Vagina (tissue), 2 donors: ENCODE results near the gene LIAS. TPM values are rescaled to one million over a fixed set of nuclear protein-coding genes. Genes with fewer than 3 reads are reported as not detected.
A peak's percentile ranks its signal among the peaks of the same experiment; 100 is the strongest.

ENCODE experiments used
- DNase-seq, 2 donors: peaks; one replicate each; pipeline ENCODE4 v3.0.0-alpha.2; 2017; ENCODE audit errors: extremely low spot score in 2 of 2
- H3K27ac ChIP-seq: fragments of 200-600 bp; sonication (generic); one replicate; pipeline ENCODE4 v1.5.1; 2019
- H3K27me3 ChIP-seq: fragments of 200-600 bp; sonication (generic); one replicate; pipeline ENCODE4 v1.5.1; 2019
- H3K36me3 ChIP-seq, 2 donors: fragments of 200-600 bp; sonication (generic); one replicate each; pipeline ENCODE4 v1.5.1; 2017 to 2019
- H3K4me1 ChIP-seq: fragments of 200-600 bp; sonication (generic); one replicate; pipeline ENCODE4 v1.5.1; 2019
- H3K4me3 ChIP-seq, 2 donors: fragments of 200-600 bp; sonication (generic); 1 replicate in 1 of 2; 2 replicates in 1 of 2; pipeline ENCODE4 v1.5.1; 2016 to 2019
- H3K9me3 ChIP-seq: fragments of 200-600 bp; sonication (generic); one replicate; pipeline ENCODE4 v1.5.1; 2019
- CTCF ChIP-seq, 3 experiments: fragments of 450-650 bp in 2 of 3; fragments of 200-600 bp in 1 of 3; sonication (generic) in 1 of 3; IDR thresholded peaks; one replicate each; pipeline ENCODE4 v1.5.1; 2017 to 2019; ENCODE audit warnings: antibody characterized with exemption in 3 of 3, mild to moderate bottlenecking in 2 of 3, moderate library complexity in 2 of 3
- POLR2A ChIP-seq, 2 donors: fragments of 450-650 bp; IDR thresholded peaks; one replicate each; pipeline ENCODE4 v1.6.1; 2017; ENCODE audit warnings: antibody characterized with exemption in 2 of 2, mild to moderate bottlenecking in 2 of 2, moderate library complexity in 2 of 2
- POLR2AphosphoS5 ChIP-seq, 2 donors: sonication (generic); formaldehyde crosslinking; IDR thresholded peaks; one replicate each; pipeline ENCODE4 v1.9.0; 2017; ENCODE audit warnings: antibody characterized with exemption in 2 of 2, mild to moderate bottlenecking in 2 of 2, low read depth in 1 of 2; ENCODE audit not compliant: insufficient read depth in 1 of 2
- intact Hi-C: fragments of 100-400 bp; cut with DNase I; formaldehyde crosslinking; loops from one replicate; pipeline ENCODE4 v1.15.1; 2023
- total RNA-seq: library from RNA; depleted of rRNA; stranded (reverse); fragments of >200 nt; gene quantifications from one replicate; pipeline ENCODE4 v1.2.3, GENCODE V29; 2016

The LIAS gene
- total RNA-seq, 1 donor from 2014 or later = 10.1 TPM

- peaks cover 2% of the 10 kb centered on the region for H3K4me1 ChIP-seq
- no peak for DNase-seq
- no peak overlapping the region for H3K4me3 ChIP-seq
- H3K36me3 ChIP-seq = no peaks in the 10 kb centered on the region
- no peaks in the 10 kb centered on the region for H3K9me3 ChIP-seq
- intact Hi-C loops = no loop called here
- no peaks in the 10 kb centered on the region for H3K27me3 ChIP-seq
- no peak overlapping the region for H3K27ac ChIP-seq
- TF ChIP-seq POLR2A (IDR thresholded peaks at IDR 0.05) (no peak), POLR2AphosphoS5 (IDR thresholded peaks at IDR 0.05; ENCODE audit: insufficient read depth in 1 of 2, low read depth in 1 of 2) (no peak), CTCF (IDR thresholded peaks at IDR 0.05) (no peak)
These were observed 17.3 kb upstream of the LIAS start for GRCh38 chr4:39441593-39441992.

GRCh38 chr4:39442998-39443397, 15.9 kb upstream of the LIAS start:
- Histone ChIP-seq H3K9me3 (no peaks in the 10 kb centered on the region), H3K27me3 (no peaks in the 10 kb centered on the region), H3K36me3 (no peaks in the 10 kb centered on the region), H3K4me3 (no peak overlapping the region), H3K4me1 (peaks cover 14% of the 10 kb centered on the region), H3K27ac (no peak overlapping the region)
- no peak for DNase-seq
- intact Hi-C loops = no loop called here
- no peak for TF ChIP-seq CTCF (IDR thresholded peaks at IDR 0.05)
- no peak for TF ChIP-seq POLR2AphosphoS5 (IDR thresholded peaks at IDR 0.05; ENCODE audit: insufficient read depth in 1 of 2, low read depth in 1 of 2)
- TF ChIP-seq POLR2A (IDR thresholded peaks at IDR 0.05) = no peak

GRCh38 chr4:39446483-39446841, 12.4 kb upstream of the LIAS start:
- H3K27me3 ChIP-seq = no peaks in the 10 kb centered on the region
- intact Hi-C loops = no loop called here
- no peak overlapping the region for H3K27ac ChIP-seq
- peaks cover 14% of the 10 kb centered on the region for H3K4me1 ChIP-seq
- TF ChIP-seq POLR2A (IDR thresholded peaks at IDR 0.05) (no peak), POLR2AphosphoS5 (IDR thresholded peaks at IDR 0.05; ENCODE audit: insufficient read depth in 1 of 2, low read depth in 1 of 2) (no peak), CTCF (IDR thresholded peaks at IDR 0.05) (no peak)
- no peaks in the 10 kb centered on the region for H3K9me3 ChIP-seq
- peak overlapping the region; percentile 37 to 47 for H3K4me3 ChIP-seq
- H3K36me3 ChIP-seq = no peaks in the 10 kb centered on the region
- no peak for DNase-seq

GRCh38 chr4:39446842-39447573, 11.8 kb upstream of the LIAS start:
- Histone ChIP-seq H3K4me3 (peak overlapping the region; percentile 37 to 47), H3K27me3 (no peaks in the 10 kb centered on the region), H3K36me3 (peaks cover 0 to 2% of the 10 kb centered on the region in 2 donors), H3K27ac (no peak overlapping the region), H3K9me3 (no peaks in the 10 kb centered on the region), H3K4me1 (peaks cover 14% of the 10 kb centered on the region)
- no peak for DNase-seq
- TF ChIP-seq CTCF (IDR thresholded peaks at IDR 0.05) (peak in 1 of 3 experiments; percentile 16), POLR2AphosphoS5 (IDR thresholded peaks at IDR 0.05; ENCODE audit: insufficient read depth in 1 of 2, low read depth in 1 of 2) (peak in 1 of 2 donors; percentile 56), POLR2A (IDR thresholded peaks at IDR 0.05) (no peak)
- intact Hi-C loops = no loop called here

GRCh38 chr4:39450618-39451017, 8.2 kb upstream of the LIAS start:
- H3K9me3 ChIP-seq = no peaks in the 10 kb centered on the region
- peaks cover 0 to 39% of the 10 kb centered on the region in 2 donors for H3K36me3 ChIP-seq
- intact Hi-C loops = no loop called here
- no peak overlapping the region for H3K4me3 ChIP-seq
- no peak overlapping the region for H3K27ac ChIP-seq
- no peak for TF ChIP-seq POLR2AphosphoS5 (IDR thresholded peaks at IDR 0.05; ENCODE audit: insufficient read depth in 1 of 2, low read depth in 1 of 2)
- TF ChIP-seq POLR2A (IDR thresholded peaks at IDR 0.05) = no peak
- no peak for TF ChIP-seq CTCF (IDR thresholded peaks at IDR 0.05)
- H3K4me1 ChIP-seq = peaks cover 23% of the 10 kb centered on the region
- H3K27me3 ChIP-seq = no peaks in the 10 kb centered on the region
- DNase-seq = no peak
